IPS DF 6.9 (cell line): Measurements from ENCODE around the gene COPZ1.

Experiments
- DNase-seq: peaks from one replicate; pipeline ENCODE4 v3.0.0-alpha.2; 2013; ENCODE audit warnings: low read depth, low spot score
- H3K27ac ChIP-seq: one replicate; pipeline ENCODE4 v1.5.1; 2013; ENCODE audit warnings: low read length, control low read depth
- H3K27me3 ChIP-seq: 2 replicates; pipeline ENCODE4 v1.6.1; 2013; ENCODE audit warnings: mild to moderate bottlenecking, low read length; ENCODE audit not compliant: control insufficient read depth, insufficient read depth
- H3K36me3 ChIP-seq: 2 replicates; pipeline ENCODE4 v1.6.1; 2013; ENCODE audit warnings: low read length; ENCODE audit not compliant: control insufficient read depth, insufficient read depth
- H3K4me1 ChIP-seq: 2 replicates; pipeline ENCODE4 v1.6.1; 2013; ENCODE audit warnings: low read length; ENCODE audit not compliant: control insufficient read depth, insufficient read depth
- H3K4me3 ChIP-seq: 2 replicates; pipeline ENCODE4 v1.5.1; 2013; ENCODE audit warnings: mild to moderate bottlenecking, low read length
- H3K9me3 ChIP-seq: 2 replicates; pipeline ENCODE4 v1.6.1; 2013; ENCODE audit warnings: low read length, inconsistent platforms; ENCODE audit not compliant: control insufficient read depth, insufficient read depth
- WGBS: extraction: QIAGEN DNeasy Blood & Tissue Kit; methylation state at CpG from one replicate; pipeline ENCODE4 v1.1.7; 2013; ENCODE audit warnings: mixed read lengths, missing lambda C conversion rate; ENCODE audit not compliant: insufficient read length, insufficient coverage; 5-methylcytosine and 5-hydroxymethylcytosine counted together

COPZ1 gene

GRCh38 chr12:54372113-54372806 lies 47.3 kb downstream of the COPZ1 start:
- Histone ChIP-seq H3K4me3 (no peak overlapping the region), H3K4me1 (peaks cover 4% of the 10 kb centered on the region), H3K27ac (no peak overlapping the region), H3K36me3 (0 out of 2 replicates have a peak, but pooled peaks cover 4% of the 10 kb centered on the region), H3K27me3 (peaks cover 2% of the 10 kb centered on the region; the same call in 1 of the 2 replicates), H3K9me3 (no peaks in the 10 kb centered on the region)
- no peak for DNase-seq
- WGBS, result no CpG with 5 or more reads among the region's 8 CpGs

DNA sequence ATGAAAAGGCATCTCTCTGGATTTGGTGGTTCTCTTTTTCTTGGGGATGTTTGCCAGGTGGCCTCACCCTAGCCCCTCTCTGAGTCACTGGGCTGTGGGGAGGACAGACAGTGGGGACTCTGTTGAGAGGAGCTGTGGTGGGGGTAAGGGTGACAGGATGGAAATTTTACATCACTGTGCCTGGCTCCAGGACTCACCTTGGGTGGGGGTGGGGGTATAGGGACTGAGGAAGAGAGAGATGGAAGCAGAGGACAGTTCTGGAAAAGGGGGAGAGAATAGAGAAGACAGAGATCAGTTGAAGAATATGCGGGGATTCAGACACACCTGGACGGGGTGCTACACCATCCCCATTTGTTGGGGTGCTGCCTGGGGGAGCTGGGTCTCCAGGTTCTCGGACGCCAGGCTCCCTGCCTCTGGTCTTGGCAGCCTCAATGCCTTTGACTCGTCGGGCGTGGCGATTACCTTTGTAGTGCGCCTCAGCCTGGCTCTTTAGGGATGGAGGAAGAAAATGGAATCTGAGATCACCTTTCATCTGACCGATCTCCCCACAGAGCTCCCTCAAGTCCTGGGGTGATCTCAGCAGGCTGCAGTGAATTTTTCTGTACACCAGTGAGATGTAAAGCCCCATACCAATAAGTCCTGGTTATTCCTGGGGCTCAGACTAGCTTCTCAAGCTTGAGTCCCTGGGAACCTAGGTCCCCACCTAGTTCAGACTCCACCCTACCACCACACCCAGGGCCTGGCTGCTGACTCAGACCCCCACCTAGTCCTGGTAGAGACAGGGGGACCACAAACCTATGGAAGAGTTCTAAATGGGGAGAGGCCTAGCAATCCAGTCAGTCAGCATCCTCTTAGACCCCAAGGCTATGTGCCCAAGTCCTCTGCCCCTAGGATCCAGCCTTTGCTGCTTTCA lies 49.0 kb downstream of the COPZ1 start:
- peaks cover 2% of the 10 kb centered on the region; the same call in 1 of the 2 replicates for H3K27me3 ChIP-seq
- 0 out of 2 replicates have a peak, but pooled peaks cover 4% of the 10 kb centered on the region for H3K36me3 ChIP-seq
- H3K4me1 ChIP-seq, result peaks cover 4% of the 10 kb centered on the region
- no CpG with 5 or more reads among the region's 10 CpGs for WGBS
- no peak for DNase-seq
- no peaks in the 10 kb centered on the region for H3K9me3 ChIP-seq
- no peak overlapping the region for H3K4me3 ChIP-seq
- H3K27ac ChIP-seq, result no peak overlapping the region

DNA sequence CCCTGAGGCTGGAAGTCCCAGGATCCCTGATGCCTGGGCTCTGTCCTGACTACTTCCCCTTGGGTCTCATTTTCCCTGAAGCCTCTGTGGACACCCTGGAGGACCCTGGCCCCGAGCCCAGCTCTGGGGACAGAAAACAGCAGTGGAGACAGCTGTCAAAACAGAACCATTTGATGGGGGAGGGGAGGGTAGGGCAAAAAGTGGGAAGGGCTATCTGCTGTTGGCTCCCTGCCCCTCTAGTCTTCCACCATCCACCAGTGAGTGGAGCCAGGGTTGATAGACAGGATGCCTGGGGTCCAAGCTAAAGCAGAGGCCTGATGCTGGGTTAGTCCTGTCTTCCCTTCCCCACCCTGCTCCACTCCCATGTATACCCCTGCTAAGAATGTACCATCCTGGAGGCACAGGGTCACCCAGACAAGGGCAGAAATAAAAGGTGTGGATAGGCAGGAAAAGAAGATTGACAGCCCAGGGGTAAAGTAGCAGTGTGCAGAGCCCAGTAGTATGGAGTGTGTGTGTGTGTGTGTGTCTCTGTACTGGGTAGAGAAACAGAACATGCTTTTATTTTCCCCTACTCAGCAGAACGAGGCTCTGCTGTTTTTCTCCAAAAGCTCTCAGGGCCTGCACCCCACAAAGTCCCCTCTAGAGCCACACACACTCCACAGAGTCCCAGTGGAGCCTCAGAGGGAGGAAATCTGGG lies 49.8 kb downstream of the COPZ1 start:
- Histone ChIP-seq H3K27me3 (no peaks in the 10 kb centered on the region), H3K9me3 (no peaks in the 10 kb centered on the region), H3K4me3 (no peak overlapping the region), H3K36me3 (0 out of 2 replicates have a peak, but pooled peaks cover 4% of the 10 kb centered on the region), H3K27ac (no peak overlapping the region), H3K4me1 (peaks cover under 1% of the 10 kb centered on the region)
- DNase-seq, result no peak
- WGBS, result no CpG with 5 or more reads among the region's 2 CpGs

- Histone ChIP-seq H3K36me3 (0 out of 2 replicates have a peak, but pooled peaks cover 4% of the 10 kb centered on the region), H3K27ac (no peak overlapping the region), H3K4me3 (no peak overlapping the region), H3K27me3 (no peaks in the 10 kb centered on the region), H3K4me1 (no peaks in the 10 kb centered on the region; the same call in 1 of the 2 replicates), H3K9me3 (no peaks in the 10 kb centered on the region)
- no peak for DNase-seq
- WGBS, result 100% methylated on average over 1 of the region's 2 CpGs
Observed at GRCh38 chr12:54375259-54375579, 50.3 kb downstream of the COPZ1 start.

DNA sequence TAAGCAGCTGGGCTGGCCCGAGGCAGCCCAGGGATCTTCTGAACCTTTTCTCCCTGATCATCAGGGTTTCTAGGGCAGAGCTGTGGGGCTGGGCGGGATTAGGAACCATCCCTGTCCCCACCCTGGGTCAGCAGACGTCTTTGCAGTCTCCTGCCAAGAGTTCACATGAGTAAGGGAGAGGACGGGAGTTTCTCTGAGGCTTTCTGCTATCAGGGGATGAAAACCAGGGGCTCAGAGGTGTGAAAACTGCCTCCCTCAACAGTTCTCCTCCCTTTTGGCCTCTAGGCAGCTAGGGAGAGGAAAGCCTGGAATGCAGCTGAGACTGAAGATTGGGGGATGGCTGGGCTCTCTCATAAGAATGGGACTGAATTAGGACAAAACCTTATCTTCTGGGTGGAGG lies 51.7 kb downstream of the COPZ1 start:
- H3K4me1 ChIP-seq, result no peaks in the 10 kb centered on the region; the same call in 1 of the 2 replicates
- H3K27ac ChIP-seq, result no peak overlapping the region
- H3K36me3 ChIP-seq, result 0 out of 2 replicates have a peak, but pooled peaks cover 3% of the 10 kb centered on the region
- no peaks in the 10 kb centered on the region for H3K9me3 ChIP-seq
- WGBS, result no CpG with 5 or more reads among the region's 4 CpGs
- H3K27me3 ChIP-seq, result no peaks in the 10 kb centered on the region
- DNase-seq, result no peak
- no peak overlapping the region for H3K4me3 ChIP-seq

- Histone ChIP-seq H3K27me3 (no peaks in the 10 kb centered on the region), H3K4me3 (no peak overlapping the region), H3K9me3 (no peaks in the 10 kb centered on the region), H3K4me1 (no peaks in the 10 kb centered on the region; the same call in 1 of the 2 replicates), H3K27ac (no peak overlapping the region), H3K36me3 (no peaks in the 10 kb centered on the region)
- WGBS, result no CpG with 5 or more reads among the region's 2 CpGs
- DNase-seq, result no peak
Observed at GRCh38 chr12:54377007-54377406, 52.1 kb downstream of the COPZ1 start.

DNA sequence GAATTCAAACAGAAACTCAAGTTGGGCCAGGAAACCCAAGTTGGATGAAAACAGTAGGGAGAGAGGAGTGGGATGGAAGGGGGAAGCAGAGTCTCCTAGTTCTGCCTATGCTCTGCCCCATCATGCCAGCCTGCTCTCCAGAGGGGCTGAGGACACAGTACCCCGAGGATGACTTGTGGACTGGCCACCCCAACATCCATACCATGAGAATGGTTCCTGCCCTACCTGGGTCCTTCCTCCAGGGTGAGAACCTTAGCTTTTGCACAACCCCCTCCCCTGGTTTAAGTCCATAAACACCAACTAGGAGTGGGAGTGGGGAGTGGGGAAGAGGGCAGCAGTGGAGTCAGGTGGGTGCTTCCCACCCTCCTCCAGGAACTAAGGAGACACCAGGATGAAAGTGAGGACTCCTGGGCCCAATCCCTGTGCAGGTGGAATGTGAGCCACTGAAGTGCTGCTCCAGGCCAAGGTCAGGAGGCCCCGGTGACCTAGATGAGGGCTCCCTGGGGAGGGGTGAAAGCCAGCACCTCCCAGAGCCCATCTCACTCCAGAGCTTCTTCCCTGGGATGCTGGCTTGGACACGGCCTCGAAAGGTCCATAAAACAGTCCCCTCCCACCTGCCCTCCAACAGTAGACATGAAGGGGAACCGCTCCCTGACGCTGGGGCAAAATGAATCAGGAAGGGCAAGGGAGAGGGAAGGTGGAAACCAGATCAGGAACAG lies 53.0 kb downstream of the COPZ1 start:
- Histone ChIP-seq H3K4me3 (no peak overlapping the region), H3K9me3 (no peaks in the 10 kb centered on the region), H3K27ac (no peak overlapping the region), H3K27me3 (no peaks in the 10 kb centered on the region), H3K4me1 (no peaks in the 10 kb centered on the region; the same call in 1 of the 2 replicates), H3K36me3 (no peaks in the 10 kb centered on the region)
- no peak for DNase-seq
- WGBS, result no CpG with 5 or more reads among the region's 6 CpGs

GRCh38 chr12:54378796-54379397 lies 54.0 kb downstream of the COPZ1 start:
- H3K4me3 ChIP-seq, result peak overlapping the region; percentile 36; the same call in 1 of the 2 replicates

GRCh38 chr12:54379398-54380201 lies 54.7 kb downstream of the COPZ1 start:
- no peak overlapping the region for H3K27ac ChIP-seq
- no peaks in the 10 kb centered on the region; the same call in 1 of the 2 replicates for H3K4me1 ChIP-seq
- DNase-seq, result no peak
- no CpG with 5 or more reads among the region's 19 CpGs for WGBS
- no peaks in the 10 kb centered on the region for H3K9me3 ChIP-seq
- H3K36me3 ChIP-seq, result no peaks in the 10 kb centered on the region
- no peaks in the 10 kb centered on the region for H3K27me3 ChIP-seq
- peak overlapping the region; percentile 8; the same call in 1 of the 2 replicates for H3K4me3 ChIP-seq

More at GRCh38 chr12:54378796-54379397, 54.0 kb downstream of the COPZ1 start:
- no peak for DNase-seq
- no CpG with 5 or more reads among the region's 49 CpGs for WGBS
- Histone ChIP-seq H3K27ac (no peak overlapping the region), H3K36me3 (no peaks in the 10 kb centered on the region), H3K27me3 (no peaks in the 10 kb centered on the region), H3K4me1 (no peaks in the 10 kb centered on the region; the same call in 1 of the 2 replicates), H3K9me3 (no peaks in the 10 kb centered on the region)
